GM23338 (cell line): Measurements from ENCODE around the gene CD300C. TPM values are rescaled to one million over a fixed set of nuclear protein-coding genes. Genes with fewer than 3 reads are reported as not detected.

Source experiments
- ATAC-seq: fragments of 200-7000 bp; cut with Tn5 transposase; 3 replicates; pipeline ENCODE4 v1.9.1; 2020
- DNase-seq: peaks from one replicate; pipeline ENCODE4 v3.0.0-alpha.2; 2015; ENCODE audit warnings: low spot score
- H2AFZ ChIP-seq: fragments of 200-600 bp; sonication (generic); 2 replicates; pipeline ENCODE4 v1.8.0; 2016; ENCODE audit warnings: antibody characterized with exemption, mild to moderate bottlenecking, moderate library complexity
- H3F3A ChIP-seq: fragments of 200-600 bp; sonication (generic); replicated peaks from 2 replicates; pipeline ENCODE4 v1.8.0; 2017; ENCODE audit warnings: antibody characterized with exemption, mixed run types, low read depth
- H3K27ac ChIP-seq: fragments of 200-600 bp; sonication (generic); 2 replicates; pipeline ENCODE4 v1.6.1; 2016; ENCODE audit warnings: low read depth
- H3K27me3 ChIP-seq: fragments of 200-600 bp; sonication (generic); 2 replicates; pipeline ENCODE4 v1.8.0; 2016; ENCODE audit warnings: mild to moderate bottlenecking, mixed run types, moderate library complexity; ENCODE audit not compliant: insufficient read depth
- H3K36me3 ChIP-seq: fragments of 200-600 bp; sonication (generic); 2 replicates; pipeline ENCODE4 v1.8.0; 2016; ENCODE audit warnings: mild to moderate bottlenecking; ENCODE audit not compliant: insufficient read depth
- H3K4me1 ChIP-seq: fragments of 200-600 bp; sonication (generic); 2 replicates; pipeline ENCODE4 v1.8.0; 2016; ENCODE audit warnings: mild to moderate bottlenecking, moderate library complexity; ENCODE audit not compliant: insufficient read depth
- H3K4me2 ChIP-seq: fragments of 200-600 bp; sonication (generic); 2 replicates; pipeline ENCODE4 v1.7.1; 2017; ENCODE audit warnings: mixed run types
- H3K4me3 ChIP-seq: fragments of 200-600 bp; sonication (generic); 2 replicates; pipeline ENCODE4 v1.6.1; 2016; ENCODE audit warnings: mixed run types
- H3K79me2 ChIP-seq: fragments of 200-600 bp; sonication (generic); replicated peaks from 2 replicates; pipeline ENCODE4 v1.8.0; 2017; ENCODE audit warnings: mild to moderate bottlenecking; ENCODE audit not compliant: insufficient read depth
- H3K9me2 ChIP-seq: fragments of 200-600 bp; sonication (generic); 2 replicates; pipeline ENCODE4 v1.8.0; 2017; ENCODE audit not compliant: insufficient read depth
- H4K20me1 ChIP-seq: fragments of 200-600 bp; sonication (generic); replicated peaks from 2 replicates; pipeline ENCODE4 v1.8.0; 2017; ENCODE audit warnings: mild to moderate bottlenecking; ENCODE audit not compliant: insufficient read depth
- H3K27ac Mint-ChIP-seq: 2 replicates; pipeline ENCODE4 v1.8.0; 2020; ENCODE audit warnings: inconsistent platforms, mild to moderate bottlenecking, moderate library complexity, mixed read lengths
- H3K27me3 Mint-ChIP-seq: 3 replicates; pipeline ENCODE4 v1.8.0; 2022; ENCODE audit warnings: low read depth, mild to moderate bottlenecking, moderate library complexity, mixed read lengths, inconsistent platforms; ENCODE audit not compliant: insufficient read depth, poor library complexity
- H3K36me3 Mint-ChIP-seq: 3 replicates; pipeline ENCODE4 v1.8.0; 2021; ENCODE audit warnings: low read depth, mild to moderate bottlenecking, inconsistent platforms, moderate library complexity, mixed read lengths
- H3K4me1 Mint-ChIP-seq: 3 replicates; pipeline ENCODE4 v1.8.0; 2020; ENCODE audit warnings: mild to moderate bottlenecking, inconsistent platforms, mixed read lengths
- H3K4me3 Mint-ChIP-seq: 3 replicates; pipeline ENCODE4 v1.8.0; 2021; ENCODE audit warnings: moderate library complexity, mild to moderate bottlenecking, inconsistent platforms, mixed read lengths
- H3K9me3 Mint-ChIP-seq: 3 replicates; pipeline ENCODE4 v1.8.0; 2020; ENCODE audit warnings: moderate library complexity, mild to moderate bottlenecking, inconsistent platforms, mixed read lengths
- CREB1 ChIP-seq: fragments of 250-450 bp; sonication (Bioruptor Pico); IDR thresholded peaks from 2 replicates; pipeline ENCODE4 v1.5.0; 2020; ENCODE audit warnings: low read depth, mild to moderate bottlenecking, moderate library complexity
- EZH2 ChIP-seq: fragments of 200-600 bp; sonication (generic); IDR thresholded peaks from one replicate; pipeline ENCODE4 v1.8.0; 2017; ENCODE audit warnings: antibody characterized with exemption, mild to moderate bottlenecking, low read depth; ENCODE audit not compliant: unreplicated experiment
- EZH2phosphoT487 ChIP-seq: fragments of 200-600 bp; sonication (generic); IDR thresholded peaks from one replicate; pipeline ENCODE4 v1.8.1; 2018; ENCODE audit warnings: antibody characterized with exemption; ENCODE audit not compliant: unreplicated experiment
- JUNB ChIP-seq: IDR thresholded peaks from one replicate; pipeline ENCODE4 v1.6.1; 2016; ENCODE audit warnings: antibody characterized with exemption; ENCODE audit not compliant: unreplicated experiment
- NANOG ChIP-seq: IDR thresholded peaks from 2 replicates; pipeline ENCODE4 v1.6.1; 2016; ENCODE audit warnings: antibody characterized with exemption, borderline replicate concordance
- STAT1 ChIP-seq: IDR thresholded peaks from one replicate; pipeline ENCODE4 v1.6.1; 2016; ENCODE audit warnings: antibody characterized with exemption; ENCODE audit not compliant: unreplicated experiment
- polyA plus RNA-seq: library from polyadenylated mRNA; unstranded; fragments of >200 nt; fragmentation: Nextera tagmentation; extraction: Ambion mirVana; gene quantifications from 2 replicates; pipeline ENCODE4 v1.2.1, GENCODE V29; 2016
- total RNA-seq: library from RNA; depleted of rRNA; stranded (reverse); fragments of >200 nt; shearing (Covaris generic); gene quantifications from 2 replicates; pipeline ENCODE4 v1.2.3, GENCODE V29; 2014
- TF ChIP-seq, protein P1 (sequence below): fragments of 250-450 bp; sonication (Bioruptor Pico); IDR thresholded peaks from 2 replicates; pipeline ENCODE4 v1.5.0; 2020; ENCODE audit warnings: mild to moderate bottlenecking, moderate library complexity
- TF ChIP-seq, protein P2 (sequence below): IDR thresholded peaks from one replicate; pipeline ENCODE4 v1.6.1; 2018; ENCODE audit warnings: antibody characterized with exemption; ENCODE audit not compliant: unreplicated experiment

CD300C gene
- total and polyA plus RNA-seq, 2 experiments from 2014 or later: not detected

- TF ChIP-seq, protein P1, sequence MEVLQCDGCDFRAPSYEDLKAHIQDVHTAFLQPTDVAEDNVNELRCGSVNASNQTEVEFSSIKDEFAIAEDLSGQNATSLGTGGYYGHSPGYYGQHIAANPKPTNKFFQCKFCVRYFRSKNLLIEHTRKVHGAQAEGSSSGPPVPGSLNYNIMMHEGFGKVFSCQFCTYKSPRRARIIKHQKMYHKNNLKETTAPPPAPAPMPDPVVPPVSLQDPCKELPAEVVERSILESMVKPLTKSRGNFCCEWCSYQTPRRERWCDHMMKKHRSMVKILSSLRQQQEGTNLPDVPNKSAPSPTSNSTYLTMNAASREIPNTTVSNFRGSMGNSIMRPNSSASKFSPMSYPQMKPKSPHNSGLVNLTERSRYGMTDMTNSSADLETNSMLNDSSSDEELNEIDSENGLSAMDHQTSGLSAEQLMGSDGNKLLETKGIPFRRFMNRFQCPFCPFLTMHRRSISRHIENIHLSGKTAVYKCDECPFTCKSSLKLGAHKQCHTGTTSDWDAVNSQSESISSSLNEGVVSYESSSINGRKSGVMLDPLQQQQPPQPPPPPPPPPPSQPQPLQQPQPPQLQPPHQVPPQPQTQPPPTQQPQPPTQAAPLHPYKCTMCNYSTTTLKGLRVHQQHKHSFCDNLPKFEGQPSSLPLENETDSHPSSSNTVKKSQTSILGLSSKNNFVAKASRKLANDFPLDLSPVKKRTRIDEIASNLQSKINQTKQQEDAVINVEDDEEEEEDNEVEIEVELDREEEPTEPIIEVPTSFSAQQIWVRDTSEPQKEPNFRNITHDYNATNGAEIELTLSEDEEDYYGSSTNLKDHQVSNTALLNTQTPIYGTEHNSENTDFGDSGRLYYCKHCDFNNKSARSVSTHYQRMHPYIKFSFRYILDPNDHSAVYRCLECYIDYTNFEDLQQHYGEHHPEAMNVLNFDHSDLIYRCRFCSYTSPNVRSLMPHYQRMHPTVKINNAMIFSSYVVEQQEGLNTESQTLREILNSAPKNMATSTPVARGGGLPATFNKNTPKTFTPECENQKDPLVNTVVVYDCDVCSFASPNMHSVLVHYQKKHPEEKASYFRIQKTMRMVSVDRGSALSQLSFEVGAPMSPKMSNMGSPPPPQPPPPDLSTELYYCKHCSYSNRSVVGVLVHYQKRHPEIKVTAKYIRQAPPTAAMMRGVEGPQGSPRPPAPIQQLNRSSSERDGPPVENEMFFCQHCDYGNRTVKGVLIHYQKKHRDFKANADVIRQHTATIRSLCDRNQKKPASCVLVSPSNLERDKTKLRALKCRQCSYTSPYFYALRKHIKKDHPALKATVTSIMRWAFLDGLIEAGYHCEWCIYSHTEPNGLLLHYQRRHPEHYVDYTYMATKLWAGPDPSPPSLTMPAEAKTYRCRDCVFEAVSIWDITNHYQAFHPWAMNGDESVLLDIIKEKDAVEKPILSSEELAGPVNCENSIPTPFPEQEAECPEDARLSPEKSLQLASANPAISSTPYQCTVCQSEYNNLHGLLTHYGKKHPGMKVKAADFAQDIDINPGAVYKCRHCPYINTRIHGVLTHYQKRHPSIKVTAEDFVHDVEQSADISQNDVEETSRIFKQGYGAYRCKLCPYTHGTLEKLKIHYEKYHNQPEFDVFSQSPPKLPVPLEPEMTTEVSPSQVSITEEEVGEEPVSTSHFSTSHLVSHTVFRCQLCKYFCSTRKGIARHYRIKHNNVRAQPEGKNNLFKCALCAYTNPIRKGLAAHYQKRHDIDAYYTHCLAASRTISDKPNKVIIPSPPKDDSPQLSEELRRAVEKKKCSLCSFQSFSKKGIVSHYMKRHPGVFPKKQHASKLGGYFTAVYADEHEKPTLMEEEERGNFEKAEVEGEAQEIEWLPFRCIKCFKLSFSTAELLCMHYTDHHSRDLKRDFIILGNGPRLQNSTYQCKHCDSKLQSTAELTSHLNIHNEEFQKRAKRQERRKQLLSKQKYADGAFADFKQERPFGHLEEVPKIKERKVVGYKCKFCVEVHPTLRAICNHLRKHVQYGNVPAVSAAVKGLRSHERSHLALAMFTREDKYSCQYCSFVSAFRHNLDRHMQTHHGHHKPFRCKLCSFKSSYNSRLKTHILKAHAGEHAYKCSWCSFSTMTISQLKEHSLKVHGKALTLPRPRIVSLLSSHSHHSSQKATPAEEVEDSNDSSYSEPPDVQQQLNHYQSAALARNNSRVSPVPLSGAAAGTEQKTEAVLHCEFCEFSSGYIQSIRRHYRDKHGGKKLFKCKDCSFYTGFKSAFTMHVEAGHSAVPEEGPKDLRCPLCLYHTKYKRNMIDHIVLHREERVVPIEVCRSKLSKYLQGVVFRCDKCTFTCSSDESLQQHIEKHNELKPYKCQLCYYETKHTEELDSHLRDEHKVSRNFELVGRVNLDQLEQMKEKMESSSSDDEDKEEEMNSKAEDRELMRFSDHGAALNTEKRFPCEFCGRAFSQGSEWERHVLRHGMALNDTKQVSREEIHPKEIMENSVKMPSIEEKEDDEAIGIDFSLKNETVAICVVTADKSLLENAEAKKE: no peak
- TF ChIP-seq CREB1 (CRISPR knock-in tag) (no peak), EZH2 (no peak)
These were observed 3.4 kb upstream of the CD300C start (continued) for GRCh38 chr17:74549343-74549742.

DNA sequence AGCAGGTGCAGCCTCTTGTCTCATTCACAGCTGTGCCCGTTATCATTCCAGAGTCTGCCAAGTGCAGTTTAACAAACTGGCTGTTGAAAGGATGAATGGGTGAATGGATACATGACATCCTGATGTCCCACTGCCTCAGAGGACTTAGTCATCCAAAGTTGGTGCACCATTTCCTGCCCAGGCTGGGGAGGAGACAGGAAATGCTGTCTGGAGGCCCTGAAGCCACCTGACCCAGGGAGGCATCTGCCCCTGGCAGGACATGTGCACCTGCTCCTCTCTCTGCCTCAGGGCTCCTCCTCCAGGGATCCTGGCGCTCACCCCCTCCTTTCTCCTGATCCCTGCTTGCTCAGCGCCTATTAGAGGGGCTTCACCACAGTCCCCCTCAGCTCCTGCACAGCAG lies 1.8 kb upstream of the CD300C start:
- no peak overlapping the region for H2AFZ ChIP-seq
- Mint-ChIP-seq H3K9me3 (no peaks in the 10 kb centered on the region), H3K27me3 (peaks cover 11% of the 10 kb centered on the region), H3K4me3 (no peak overlapping the region; the same call in 2 of the 3 replicates), H3K36me3 (no peaks in the 10 kb centered on the region), H3K4me1 (peaks cover 5% of the 10 kb centered on the region; the same call in 1 of the 3 replicates), H3K27ac (no peak overlapping the region; the same call in 1 of the 2 replicates)
- no peaks in the 10 kb centered on the region for H3K9me2 ChIP-seq
- no peak overlapping the region for H3K4me2 ChIP-seq
- no peaks in the 10 kb centered on the region for H3F3A ChIP-seq
- DNase-seq (no peak), ATAC-seq (no peak)
- H3K36me3 ChIP-seq: no peaks in the 10 kb centered on the region
- H3K27ac ChIP-seq: no peak overlapping the region
- no peaks in the 10 kb centered on the region for H3K4me1 ChIP-seq
- no peaks in the 10 kb centered on the region for H3K79me2 ChIP-seq
- H4K20me1 ChIP-seq: no peaks in the 10 kb centered on the region
- H3K4me3 ChIP-seq: no peak overlapping the region
- no peaks in the 10 kb centered on the region for H3K27me3 ChIP-seq
- TF ChIP-seq, protein P2, sequence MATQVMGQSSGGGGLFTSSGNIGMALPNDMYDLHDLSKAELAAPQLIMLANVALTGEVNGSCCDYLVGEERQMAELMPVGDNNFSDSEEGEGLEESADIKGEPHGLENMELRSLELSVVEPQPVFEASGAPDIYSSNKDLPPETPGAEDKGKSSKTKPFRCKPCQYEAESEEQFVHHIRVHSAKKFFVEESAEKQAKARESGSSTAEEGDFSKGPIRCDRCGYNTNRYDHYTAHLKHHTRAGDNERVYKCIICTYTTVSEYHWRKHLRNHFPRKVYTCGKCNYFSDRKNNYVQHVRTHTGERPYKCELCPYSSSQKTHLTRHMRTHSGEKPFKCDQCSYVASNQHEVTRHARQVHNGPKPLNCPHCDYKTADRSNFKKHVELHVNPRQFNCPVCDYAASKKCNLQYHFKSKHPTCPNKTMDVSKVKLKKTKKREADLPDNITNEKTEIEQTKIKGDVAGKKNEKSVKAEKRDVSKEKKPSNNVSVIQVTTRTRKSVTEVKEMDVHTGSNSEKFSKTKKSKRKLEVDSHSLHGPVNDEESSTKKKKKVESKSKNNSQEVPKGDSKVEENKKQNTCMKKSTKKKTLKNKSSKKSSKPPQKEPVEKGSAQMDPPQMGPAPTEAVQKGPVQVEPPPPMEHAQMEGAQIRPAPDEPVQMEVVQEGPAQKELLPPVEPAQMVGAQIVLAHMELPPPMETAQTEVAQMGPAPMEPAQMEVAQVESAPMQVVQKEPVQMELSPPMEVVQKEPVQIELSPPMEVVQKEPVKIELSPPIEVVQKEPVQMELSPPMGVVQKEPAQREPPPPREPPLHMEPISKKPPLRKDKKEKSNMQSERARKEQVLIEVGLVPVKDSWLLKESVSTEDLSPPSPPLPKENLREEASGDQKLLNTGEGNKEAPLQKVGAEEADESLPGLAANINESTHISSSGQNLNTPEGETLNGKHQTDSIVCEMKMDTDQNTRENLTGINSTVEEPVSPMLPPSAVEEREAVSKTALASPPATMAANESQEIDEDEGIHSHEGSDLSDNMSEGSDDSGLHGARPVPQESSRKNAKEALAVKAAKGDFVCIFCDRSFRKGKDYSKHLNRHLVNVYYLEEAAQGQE: no peak
- TF ChIP-seq EZH2phosphoT487 (no peak), JUNB (no peak), STAT1 (no peak), NANOG (no peak)
